NCI-H460 (cell line): ENCODE data around the gene METTL16. TPM values are rescaled to one million over a fixed set of nuclear protein-coding genes. Genes with fewer than 3 reads are reported as not detected.

ENCODE experiments used
- DNase-seq: peaks from one replicate; pipeline ENCODE4 v3.0.0-alpha.2; 2016; ENCODE audit warnings: low read depth; ENCODE audit errors: extremely low read depth
- small RNA-seq, 2 experiments: library from RNA; depleted of rRNA; stranded (forward); fragments of <200 nt; gene quantifications; one replicate each; pipeline ENCODE3, GENCODE V24; 2014
- total RNA-seq: library from RNA; depleted of rRNA; stranded (reverse); fragments of >200 nt; shearing (Covaris generic); gene quantifications from 2 replicates; pipeline ENCODE4 v1.2.3, GENCODE V29; 2014; rRNA removed

The METTL16 gene
- total RNA-seq, 1 experiment from 2014 or later, result 33.2 TPM

DNA sequence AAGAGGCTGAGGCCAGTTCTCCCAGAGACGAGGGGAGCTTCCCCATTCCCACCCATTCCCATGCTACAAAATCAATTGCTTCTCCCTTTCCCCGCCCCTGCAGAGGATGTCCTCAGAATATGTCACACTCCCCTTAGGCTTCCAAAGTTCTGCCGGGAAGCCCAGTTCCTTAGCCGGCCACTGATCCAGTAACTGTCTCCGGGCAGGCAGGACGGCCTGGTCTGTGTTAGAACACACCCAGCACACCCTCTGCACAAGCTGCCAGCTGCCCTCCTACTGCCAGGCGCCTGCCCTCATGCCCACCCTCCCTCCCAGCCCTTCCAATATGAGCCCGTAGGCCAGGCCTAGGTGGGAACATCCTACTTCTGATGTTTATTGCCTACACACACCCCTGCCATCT lies 143.3 kb downstream of the METTL16 start:
- DNase-seq, result no peak

DNA sequence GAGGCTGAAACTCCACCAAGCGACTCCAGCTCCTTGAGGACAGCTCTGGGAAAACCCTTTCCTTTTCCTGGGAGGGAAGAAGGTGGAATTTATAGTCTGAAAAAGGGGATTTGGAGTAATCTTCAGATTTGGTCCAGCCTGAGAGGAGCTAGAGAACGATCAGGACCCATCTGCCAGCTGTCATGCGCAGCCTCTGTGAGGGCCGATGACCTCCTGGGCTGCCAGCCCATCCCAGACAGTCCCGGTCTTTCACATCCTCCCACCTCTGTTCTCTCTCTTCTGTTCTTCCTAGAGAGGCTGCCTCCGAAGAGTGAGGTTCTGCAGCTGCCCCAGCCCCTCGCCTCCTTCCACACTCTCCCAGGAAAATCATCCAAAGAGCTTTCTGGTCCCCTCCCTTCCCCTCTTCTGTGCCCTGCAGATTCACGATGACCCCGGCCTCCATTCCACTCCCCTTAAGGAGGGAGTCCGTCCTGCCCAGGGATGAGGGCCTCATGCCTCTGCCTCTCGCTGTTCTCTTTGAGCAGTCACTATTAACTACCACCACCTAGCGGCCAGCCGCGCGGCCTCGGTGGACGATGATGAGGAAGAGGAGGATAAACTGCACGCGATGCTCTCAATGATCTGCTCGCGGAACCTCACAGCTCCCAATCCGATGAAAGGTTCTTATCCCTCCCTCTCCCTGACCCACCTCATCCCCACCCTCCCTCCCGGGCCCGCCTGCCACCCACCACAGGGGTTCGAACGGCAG lies 144.8 kb downstream of the METTL16 start:
- peak; percentile 23 for DNase-seq

Small RNA genes within 50 kb of the gene (small RNA-seq; reads per million reads assigned to genes)
- 0 reads per million in 2 experiments for gene AC006435.3
- 0 reads per million in 2 experiments for gene AC006435.4
- 0 reads per million in 2 experiments for gene AC006435.5

Other genes with a start within 250 kb of the METTL16 start
- gene SMG6, start 208.1 kb downstream of the METTL16 start, total RNA-seq, result 7.2 and 8.7 TPM in 2 replicates
- 4.1 and 5.7 TPM in 2 replicates for gene SRR, start 207.9 kb downstream of the METTL16 start, total RNA-seq
- 39.9 and 50.1 TPM in 2 replicates for gene TSR1, start 175.4 kb downstream of the METTL16 start, total RNA-seq
- 19.1 and 19.4 TPM in 2 replicates for gene SGSM2, start 174.4 kb downstream of the METTL16 start, total RNA-seq
- gene MNT, start 110.8 kb downstream of the METTL16 start, total RNA-seq, result 8.0 and 10.1 TPM in 2 replicates
- gene PAFAH1B1, start 81.8 kb upstream of the METTL16 start, total RNA-seq, result 76.7 and 88.3 TPM in 2 replicates
- 48.6 and 58.2 TPM in 2 replicates for gene CLUH, start 199.9 kb upstream of the METTL16 start, total RNA-seq
- not detected in 2 replicates for gene CCDC92B, start 237.8 kb upstream of the METTL16 start, total RNA-seq